HEK293T (cell line): ENCODE measurements around the gene SSR2.

Experiments
- ARNT ChIP-seq: fragments of 450-650 bp; IDR thresholded peaks from 2 replicates; pipeline ENCODE4 v1.6.1; 2017; ENCODE audit warnings: mild to moderate bottlenecking
- ELF4 ChIP-seq: fragments of 450-650 bp; IDR thresholded peaks from 2 replicates; pipeline ENCODE4 v1.6.1; 2017; ENCODE audit warnings: antibody characterized with exemption
- FOXK2 ChIP-seq: fragments of 450-650 bp; IDR thresholded peaks from 2 replicates; pipeline ENCODE4 v1.6.1; 2016; ENCODE audit warnings: mild to moderate bottlenecking
- FOXM1 ChIP-seq: fragments of 450-650 bp; IDR thresholded peaks from 2 replicates; pipeline ENCODE4 v1.6.1; 2017; ENCODE audit warnings: mild to moderate bottlenecking, borderline replicate concordance
- L3MBTL2 ChIP-seq: fragments of 450-650 bp; conservative IDR thresholded peaks from 2 replicates; pipeline ENCODE4 v1.6.1; 2016; ENCODE audit warnings: mild to moderate bottlenecking
- SP1 ChIP-seq: fragments of 450-650 bp; IDR thresholded peaks from 2 replicates; pipeline ENCODE4 v1.6.1; 2017
- SUZ12 ChIP-seq: fragments of 450-650 bp; IDR thresholded peaks from 2 replicates; pipeline ENCODE4 v1.6.1; 2016; ENCODE audit warnings: mild to moderate bottlenecking
- TARDBP ChIP-seq: fragments of 450-650 bp; IDR thresholded peaks from 2 replicates; pipeline ENCODE4 v1.6.1; 2016

DNA sequence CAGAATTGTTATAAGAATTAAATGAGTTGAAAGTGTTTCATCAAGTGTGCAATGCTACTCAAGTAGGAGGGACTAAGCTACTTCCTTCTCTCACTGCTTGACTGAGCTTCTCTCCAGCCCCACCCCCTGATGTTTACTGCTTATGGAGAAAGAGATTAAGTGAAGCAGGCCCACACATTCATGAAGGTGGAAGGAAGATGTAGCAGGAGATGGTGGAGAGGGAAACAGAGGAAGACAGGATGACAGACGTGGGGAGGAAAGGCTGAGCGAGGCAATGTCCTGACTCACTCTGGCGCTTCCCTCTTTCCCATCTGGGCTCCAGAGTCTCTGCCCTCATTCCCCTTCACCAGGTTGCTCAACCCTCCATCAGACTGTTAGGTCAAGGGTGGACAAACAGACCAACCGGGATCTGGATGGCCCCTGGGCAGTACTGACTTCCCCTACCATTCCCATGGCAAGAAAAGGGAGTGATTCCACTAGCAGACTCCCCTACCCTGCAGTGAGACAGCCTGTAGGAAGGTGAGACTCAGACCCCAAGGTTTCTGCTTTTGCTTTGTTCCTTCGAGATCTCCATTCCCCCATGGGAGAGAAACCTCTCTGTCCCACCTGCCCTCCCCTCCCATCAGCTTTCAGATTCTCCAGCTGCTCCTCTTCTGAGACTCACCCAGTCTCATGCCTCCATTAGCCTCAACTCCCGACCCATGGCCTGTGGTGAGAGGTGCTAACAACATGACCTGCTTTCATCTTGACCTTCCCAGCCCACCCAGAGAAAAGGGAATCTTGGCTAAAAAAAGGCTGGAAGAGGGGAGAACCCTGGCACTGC, 39.3 kb downstream of the SSR2 start:
- TF ChIP-seq TARDBP, result no peak
- no peak for TF ChIP-seq ARNT
- no peak for TF ChIP-seq FOXK2
- no peak for TF ChIP-seq SUZ12
- TF ChIP-seq FOXM1, result no peak
- no peak for TF ChIP-seq SP1
- no peak for TF ChIP-seq L3MBTL2
- TF ChIP-seq ELF4, result no peak
